Vagina (tissue), 2 donors: ENCODE measurements around the gene CYP46A1.

Experiments used
- POLR2A ChIP-seq, 2 donors: fragments of 450-650 bp; IDR thresholded peaks; one replicate each; pipeline ENCODE4 v1.6.1; 2017; ENCODE audit warnings: antibody characterized with exemption in 2 of 2, mild to moderate bottlenecking in 2 of 2, moderate library complexity in 2 of 2
- TF ChIP-seq, protein P1 (sequence below), 3 experiments: fragments of 450-650 bp in 2 of 3; fragments of 200-600 bp in 1 of 3; sonication (generic) in 1 of 3; IDR thresholded peaks; one replicate each; pipeline ENCODE4 v1.5.1; 2017 to 2019; ENCODE audit warnings: antibody characterized with exemption in 3 of 3, mild to moderate bottlenecking in 2 of 3, moderate library complexity in 2 of 3

DNA sequence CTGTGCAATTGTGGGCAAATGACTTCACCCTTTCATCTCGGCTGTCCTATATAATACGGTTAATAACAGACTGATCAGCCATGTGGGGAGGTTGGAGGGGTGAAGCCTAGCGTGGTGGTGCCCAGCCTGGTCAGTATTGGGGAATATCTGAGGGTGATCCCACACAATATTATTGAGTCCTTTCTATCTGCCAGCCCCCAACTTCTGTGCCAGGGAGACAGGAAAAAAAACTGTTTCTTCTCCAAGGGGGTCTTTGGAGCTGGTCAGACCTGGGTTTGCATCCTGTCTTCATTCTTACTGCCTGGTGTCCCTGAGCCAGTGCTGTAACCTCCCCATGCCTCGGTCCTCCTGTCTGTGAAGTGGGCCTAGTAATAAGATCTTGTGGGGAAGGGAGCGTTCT, 6.5 kb downstream of the CYP46A1 start:
- TF ChIP-seq POLR2A (IDR thresholded peaks at IDR 0.05) = no peak
- TF ChIP-seq, protein P1, sequence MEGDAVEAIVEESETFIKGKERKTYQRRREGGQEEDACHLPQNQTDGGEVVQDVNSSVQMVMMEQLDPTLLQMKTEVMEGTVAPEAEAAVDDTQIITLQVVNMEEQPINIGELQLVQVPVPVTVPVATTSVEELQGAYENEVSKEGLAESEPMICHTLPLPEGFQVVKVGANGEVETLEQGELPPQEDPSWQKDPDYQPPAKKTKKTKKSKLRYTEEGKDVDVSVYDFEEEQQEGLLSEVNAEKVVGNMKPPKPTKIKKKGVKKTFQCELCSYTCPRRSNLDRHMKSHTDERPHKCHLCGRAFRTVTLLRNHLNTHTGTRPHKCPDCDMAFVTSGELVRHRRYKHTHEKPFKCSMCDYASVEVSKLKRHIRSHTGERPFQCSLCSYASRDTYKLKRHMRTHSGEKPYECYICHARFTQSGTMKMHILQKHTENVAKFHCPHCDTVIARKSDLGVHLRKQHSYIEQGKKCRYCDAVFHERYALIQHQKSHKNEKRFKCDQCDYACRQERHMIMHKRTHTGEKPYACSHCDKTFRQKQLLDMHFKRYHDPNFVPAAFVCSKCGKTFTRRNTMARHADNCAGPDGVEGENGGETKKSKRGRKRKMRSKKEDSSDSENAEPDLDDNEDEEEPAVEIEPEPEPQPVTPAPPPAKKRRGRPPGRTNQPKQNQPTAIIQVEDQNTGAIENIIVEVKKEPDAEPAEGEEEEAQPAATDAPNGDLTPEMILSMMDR (IDR thresholded peaks at IDR 0.05) = no peak
